Stimulated activated CD8-positive, alpha-beta memory T cell treated with anti-CD3 and anti-CD28 coated beads, Interleukin-4, amount 100 ng/mL, for 24 hours (primary cell): ENCODE data around the gene NDE1.
"Not testable (repeated sequence)": the region's sequence is repeated elsewhere in the genome, so short reads cannot be mapped to it uniquely, and the experiment has no call there.

Source experiments
- DNase-seq: peaks from one replicate; pipeline ENCODE4 v3.0.0-alpha.2; 2020; ENCODE audit warnings: low read depth

Gene NDE1

GRCh38 chr16:15701367-15701766 lies 51.3 kb downstream of the NDE1 start:
- DNase-seq = no peak

DNA sequence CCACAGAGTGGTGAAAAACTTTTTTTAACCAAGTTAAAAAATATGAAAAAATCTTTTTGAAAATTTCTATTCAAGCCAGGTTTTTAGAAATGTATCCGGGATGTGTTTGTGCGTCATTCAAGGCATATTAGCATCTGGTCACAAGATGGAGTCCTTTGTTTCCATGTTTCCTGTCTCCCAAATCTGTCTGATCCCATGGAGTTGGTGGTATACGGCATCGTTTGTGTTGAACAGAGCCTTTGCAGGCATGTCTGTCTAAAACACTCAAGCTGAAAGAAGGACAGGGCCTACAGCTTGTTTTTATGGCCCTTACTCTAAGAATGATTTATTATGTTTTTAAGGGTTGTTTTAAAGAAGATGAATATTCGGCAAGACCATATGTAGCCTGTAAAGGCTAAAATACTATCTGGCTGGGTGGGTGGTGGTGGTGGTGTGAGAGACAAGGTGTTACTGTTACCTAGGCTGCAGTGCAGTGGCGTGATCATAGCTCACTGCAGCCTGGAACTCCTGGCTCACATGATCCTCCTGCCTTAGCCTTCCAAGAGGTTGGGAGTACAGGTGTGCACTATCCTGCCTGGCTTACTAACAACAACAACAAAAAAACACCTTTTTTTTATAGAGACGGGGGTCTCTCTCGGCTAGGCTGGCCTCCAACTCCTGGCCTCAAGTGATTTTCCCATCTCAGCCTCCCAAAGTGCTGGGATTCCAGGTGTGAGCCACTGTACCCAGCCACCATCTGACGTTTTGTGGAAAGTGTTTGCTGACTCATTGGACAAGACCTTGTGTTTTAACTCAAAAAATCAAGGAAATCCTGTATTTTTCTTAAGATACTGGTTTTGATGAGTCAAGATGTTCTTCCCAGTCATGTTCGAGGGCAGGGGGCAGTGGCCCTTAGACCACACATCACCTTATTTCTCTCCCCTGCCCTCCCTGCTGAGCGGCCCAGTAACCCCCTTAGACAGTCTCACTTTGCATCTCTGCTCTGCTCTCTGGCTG lies 52.2 kb downstream of the NDE1 start:
- DNase-seq = no peak

- DNase-seq = no peak
These were observed 53.1 kb downstream of the NDE1 start for GRCh38 chr16:15703029-15703736.

- peak; percentile 61 for DNase-seq
These were observed 54.5 kb downstream of the NDE1 start for GRCh38 chr16:15704545-15704987.

GRCh38 chr16:15705064-15705565 lies 55.1 kb downstream of the NDE1 start:
- no peak for DNase-seq

- no peak for DNase-seq
These were observed 57.3 kb downstream of the NDE1 start for GRCh38 chr16:15707332-15707731.

DNA sequence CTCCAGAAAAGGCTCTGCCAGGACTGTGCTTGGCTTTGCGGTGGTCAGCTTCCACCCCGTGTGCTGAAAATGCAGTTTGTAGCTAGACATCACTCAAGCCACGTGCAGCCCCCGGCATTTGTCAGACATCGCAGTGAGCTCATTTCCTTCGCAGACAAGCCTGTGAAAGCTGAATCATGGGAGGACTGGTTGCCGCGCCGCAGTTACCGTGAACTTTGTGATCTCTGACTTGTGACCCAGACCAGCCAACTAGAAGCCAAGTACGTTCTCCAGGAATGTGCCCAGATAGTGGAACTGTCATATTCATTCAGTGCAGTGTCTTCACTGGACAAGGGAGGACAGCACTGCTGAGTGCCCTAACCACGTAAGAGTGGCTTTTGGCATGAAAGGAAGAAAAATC lies 58.1 kb downstream of the NDE1 start:
- no peak for DNase-seq

DNA sequence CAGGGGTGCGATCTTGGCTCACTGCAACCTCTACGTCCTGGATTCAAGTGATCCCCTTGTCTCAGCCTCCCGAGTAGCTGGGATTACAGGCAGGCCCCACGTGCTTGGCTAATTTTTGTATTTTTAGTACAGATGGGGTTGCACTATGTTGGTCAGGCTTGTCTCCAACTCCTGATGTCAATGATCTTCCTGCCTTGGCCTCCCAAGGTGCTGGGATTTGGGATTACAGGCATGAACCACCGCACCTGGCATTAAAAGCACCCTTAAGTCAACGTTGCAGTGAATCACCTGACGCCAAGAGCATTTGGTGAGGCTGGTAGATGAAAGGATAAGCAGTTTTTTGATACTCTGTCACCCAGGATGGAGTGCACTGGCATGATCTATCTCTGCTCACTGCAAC lies 59.0 kb downstream of the NDE1 start:
- DNase-seq = no peak

GRCh38 chr16:15714393-15715172 lies 64.5 kb downstream of the NDE1 start:
- DNase-seq = no peak

GRCh38 chr16:15715221-15715620 lies 65.2 kb downstream of the NDE1 start:
- DNase-seq = no peak

GRCh38 chr16:15716694-15717447 lies 66.8 kb downstream of the NDE1 start:
- no peak for DNase-seq

GRCh38 chr16:15721018-15721417 lies 71.0 kb downstream of the NDE1 start:
- no peak for DNase-seq

DNA sequence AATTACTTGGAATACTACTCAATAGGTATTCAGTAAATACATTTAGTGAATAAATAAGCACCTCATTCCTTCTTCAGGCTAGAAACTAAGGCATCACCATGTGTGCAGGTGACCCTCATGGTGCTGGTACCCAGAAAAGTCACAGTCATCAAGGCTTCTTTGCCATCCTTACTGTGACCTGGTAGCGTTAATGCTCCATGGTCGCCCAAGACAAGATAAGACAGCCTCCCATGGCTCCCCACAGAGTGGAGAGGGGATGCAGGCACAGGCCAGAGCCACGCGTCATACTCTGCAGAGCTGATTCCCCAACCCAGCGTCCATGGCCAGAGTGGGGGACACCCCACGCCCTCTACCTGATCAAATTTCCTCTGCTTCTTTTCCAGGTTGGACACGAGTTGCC lies 73.8 kb downstream of the NDE1 start:
- no peak for DNase-seq

DNA sequence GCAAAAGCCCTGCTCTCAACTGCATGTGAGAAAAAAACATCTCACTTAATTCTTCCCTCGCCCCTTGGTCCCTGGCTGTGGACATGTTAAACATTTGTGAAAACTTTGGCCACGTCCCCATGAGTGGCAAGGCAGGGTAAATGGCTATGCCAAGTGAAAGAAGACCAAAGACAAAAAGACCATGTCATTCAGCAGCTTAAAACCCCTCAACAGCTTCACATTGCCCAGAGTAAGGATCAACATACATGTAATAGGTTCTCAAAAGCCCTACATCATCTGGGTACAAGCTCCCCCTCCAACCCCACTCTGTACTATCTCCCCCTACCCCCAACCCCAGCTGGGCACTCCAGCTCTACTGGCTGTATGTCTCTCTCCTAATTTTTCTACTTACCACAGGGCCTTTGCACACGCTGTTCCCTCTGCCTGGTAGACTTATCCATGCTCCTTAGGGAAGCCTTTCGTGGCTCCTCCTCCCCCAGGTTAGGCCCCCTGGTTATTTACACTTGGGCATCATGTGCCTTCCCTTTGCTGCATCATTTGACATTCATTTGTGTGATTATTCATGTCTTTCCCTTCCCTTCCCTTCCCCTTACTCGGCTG lies 75.7 kb downstream of the NDE1 start:
- no peak for DNase-seq

DNA sequence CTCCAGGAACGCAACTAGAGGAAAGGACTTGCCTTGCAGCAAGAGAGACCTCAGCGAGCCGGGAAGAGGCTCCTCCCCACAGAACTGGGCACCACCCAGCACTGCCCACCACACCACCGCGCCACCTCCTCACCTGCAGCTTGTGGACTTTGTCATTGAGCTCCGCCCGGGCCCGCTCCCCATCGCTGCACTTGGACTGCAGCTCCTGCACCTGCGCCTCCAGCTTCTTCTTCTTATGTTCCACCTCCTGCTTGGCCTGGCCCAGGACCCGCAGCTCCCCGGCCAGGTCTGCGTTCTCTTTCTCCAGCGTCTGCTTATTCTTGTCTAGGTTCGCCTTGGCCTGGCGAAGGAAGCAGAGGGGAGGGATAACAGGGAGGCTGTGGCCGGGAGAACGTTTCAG lies 76.7 kb downstream of the NDE1 start:
- DNase-seq = no peak

GRCh38 chr16:15727697-15728096 lies 77.7 kb downstream of the NDE1 start:
- not testable (repeated sequence) for DNase-seq

GRCh38 chr16:15729152-15729551 lies 79.1 kb downstream of the NDE1 start:
- DNase-seq = no peak

DNA sequence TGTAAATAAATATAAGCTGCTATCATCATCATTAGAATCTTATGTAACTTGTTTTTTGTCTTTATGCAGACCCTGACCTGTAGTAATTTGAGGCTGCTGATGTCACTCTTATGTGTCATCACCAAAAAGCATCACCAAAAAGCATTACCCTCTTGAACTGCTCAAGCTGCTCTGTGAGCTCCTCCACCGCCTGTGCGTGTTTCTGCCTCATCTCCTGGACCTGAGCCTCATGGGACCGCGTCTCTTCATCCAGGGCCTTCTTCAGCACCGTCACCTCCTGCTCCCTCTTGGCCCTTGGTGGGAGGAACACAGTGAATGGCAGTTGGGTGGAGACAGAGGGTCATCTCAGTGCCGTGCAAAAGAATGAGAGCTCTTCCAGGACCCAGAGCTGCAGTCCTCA lies 82.4 kb downstream of the NDE1 start:
- DNase-seq = no peak

DNA sequence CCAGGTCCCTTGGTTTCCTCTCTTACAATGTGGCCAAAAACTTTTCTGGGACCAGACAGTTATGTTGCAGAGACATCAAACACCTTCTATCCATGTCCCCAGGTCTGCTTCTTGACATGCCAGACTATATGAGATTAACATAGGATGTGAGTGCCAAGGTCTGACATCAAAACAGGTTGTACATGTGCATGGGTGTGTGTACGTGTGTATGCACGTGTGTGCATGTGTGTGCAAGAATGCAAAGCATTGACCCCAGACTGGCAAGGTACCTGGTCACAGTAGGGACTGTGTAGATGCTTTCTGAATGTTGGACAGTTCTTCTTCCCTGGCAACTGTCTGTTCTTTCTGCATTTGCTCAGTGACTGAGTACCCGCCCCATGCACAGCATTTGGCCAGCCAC lies 85.6 kb downstream of the NDE1 start:
- no peak for DNase-seq

GRCh38 chr16:15736529-15736928 lies 86.5 kb downstream of the NDE1 start:
- DNase-seq = no peak

DNA sequence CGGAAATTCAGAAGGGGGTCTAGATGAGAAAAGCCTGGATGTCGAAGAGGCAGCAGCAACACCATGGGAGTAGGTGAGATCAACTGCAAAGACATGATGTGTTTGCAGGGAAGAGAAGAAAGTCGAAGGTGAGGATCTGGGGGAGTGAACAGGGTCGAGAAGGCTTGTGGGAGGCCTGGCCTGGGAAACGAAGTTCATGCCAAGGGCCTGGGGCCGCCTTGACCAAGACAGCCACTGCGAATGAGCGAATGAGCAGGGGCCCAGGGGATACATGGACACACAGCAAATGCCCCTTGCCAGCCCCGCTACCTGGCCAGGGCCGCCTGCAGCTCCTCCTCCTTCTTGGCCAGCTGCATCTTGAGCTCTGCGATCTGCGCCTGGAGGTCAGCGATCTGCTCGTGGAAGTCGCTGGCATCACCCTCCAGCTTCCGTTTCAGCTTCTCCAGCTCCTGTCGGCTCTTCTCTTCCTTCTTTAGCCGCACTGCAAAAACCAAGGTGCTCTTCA lies 87.1 kb downstream of the NDE1 start:
- no peak for DNase-seq
